ENCODE measurements around the gene PPP1R3E. TPM values are rescaled to one million over a fixed set of nuclear protein-coding genes. Genes with fewer than 3 reads are reported as not detected.

Gene PPP1R3E
- total and polyA plus RNA-seq, 9 donors = 6.8 to 26.4 (median 19.2) TPM

GRCh38 chr14:23348297-23348655 lies 45.6 kb upstream of the PPP1R3E start:
- Histone ChIP-seq H3K4me1 (ENCODE audit: insufficient read depth) (peaks cover 4% of the 10 kb centered on the region), H3K36me3 (no peaks in the 10 kb centered on the region), H3K27ac (no peak overlapping the region), H3K4me3 (no peak overlapping the region), H3K9me3 (no peaks in the 10 kb centered on the region), H3K27me3 (no peaks in the 10 kb centered on the region)
- intact Hi-C loops (cut with DNase I) = no loop called here
- TF ChIP-seq CTCF (IDR thresholded peaks at IDR 0.05) = no peak
- TF ChIP-seq POLR2A (IDR thresholded peaks at IDR 0.05) = no peak
- no peak for TF ChIP-seq EP300 (IDR thresholded peaks at IDR 0.05)
- 84 to 91% (median 88%) methylated on average over 6 of the region's 6 CpGs for WGBS, 3 donors
- no peak for DNase-seq

DNA sequence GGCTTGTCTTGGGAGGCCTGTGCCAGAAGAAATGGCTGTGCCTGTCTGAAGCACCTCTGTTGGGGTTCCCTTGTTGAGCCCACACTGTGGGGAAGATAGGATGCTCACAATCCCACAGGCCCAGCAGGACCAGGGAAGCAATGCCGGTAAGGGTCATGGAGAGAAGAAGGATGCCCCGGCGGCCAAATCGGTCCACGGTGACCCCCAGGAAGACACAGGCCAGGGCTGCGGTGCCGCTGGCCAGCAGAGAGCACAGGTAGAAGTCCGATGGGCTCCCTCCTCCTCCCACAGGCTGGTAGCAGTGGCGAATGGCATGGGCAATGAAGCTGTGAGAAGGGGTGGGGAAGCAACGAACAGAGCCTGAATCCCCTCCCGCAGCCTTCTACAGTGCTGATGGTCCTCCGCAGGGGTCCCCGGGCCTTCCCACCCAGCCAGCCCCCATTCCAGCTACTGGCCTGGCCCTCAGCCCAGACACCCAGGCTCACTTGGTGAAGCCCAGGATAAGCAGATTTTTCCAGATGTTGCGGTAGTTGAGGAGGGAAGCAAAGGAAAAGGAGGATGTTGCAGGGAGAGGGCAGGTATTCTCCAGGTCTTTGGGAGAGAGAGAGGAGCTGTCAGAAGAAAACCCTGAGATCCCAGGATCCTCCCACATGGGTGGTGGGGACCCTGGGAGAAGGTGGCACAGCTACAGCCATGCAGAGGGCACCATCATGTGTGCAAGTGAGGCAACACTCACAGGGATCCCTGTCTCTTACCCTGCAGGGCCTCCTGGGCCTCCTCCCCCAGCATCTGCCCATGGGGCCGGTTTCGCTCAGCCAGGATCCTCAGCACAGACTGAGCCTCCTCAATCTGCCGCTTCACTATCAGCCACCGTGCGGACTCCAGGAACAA lies 45.0 kb upstream of the PPP1R3E start:
- TF ChIP-seq EP300 (IDR thresholded peaks at IDR 0.05) = no peak
- TF ChIP-seq POLR2A (IDR thresholded peaks at IDR 0.05) = no peak
- TF ChIP-seq CTCF (IDR thresholded peaks at IDR 0.05) = no peak
- H3K4me1 ChIP-seq (ENCODE audit: insufficient read depth) = peaks cover 4% of the 10 kb centered on the region
- no peak overlapping the region for H3K4me3 ChIP-seq
- H3K36me3 ChIP-seq = no peaks in the 10 kb centered on the region
- H3K27me3 ChIP-seq = no peaks in the 10 kb centered on the region
- DNase-seq = no peak
- intact Hi-C loops (cut with DNase I) = no loop called here
- H3K27ac ChIP-seq = no peak overlapping the region
- no peaks in the 10 kb centered on the region for H3K9me3 ChIP-seq
- WGBS, 3 donors = 91 to 93% (median 92%) methylated on average over 19 of the region's 19 CpGs

GRCh38 chr14:23346693-23347405 lies 44.2 kb upstream of the PPP1R3E start:
- Histone ChIP-seq H3K36me3 (no peaks in the 10 kb centered on the region), H3K4me3 (no peak overlapping the region), H3K9me3 (no peaks in the 10 kb centered on the region), H3K4me1 (ENCODE audit: insufficient read depth) (peaks cover 2% of the 10 kb centered on the region), H3K27me3 (no peaks in the 10 kb centered on the region), H3K27ac (no peak overlapping the region)
- 74 to 80% (median 76%) methylated on average over 21 to 27 of the region's 27 CpGs for WGBS, 3 donors
- TF ChIP-seq CTCF (IDR thresholded peaks at IDR 0.05) (no peak), EP300 (IDR thresholded peaks at IDR 0.05) (no peak), POLR2A (IDR thresholded peaks at IDR 0.05) (no peak)
- DNase-seq = no peak
- intact Hi-C loops (cut with DNase I) = no loop called here

DNA sequence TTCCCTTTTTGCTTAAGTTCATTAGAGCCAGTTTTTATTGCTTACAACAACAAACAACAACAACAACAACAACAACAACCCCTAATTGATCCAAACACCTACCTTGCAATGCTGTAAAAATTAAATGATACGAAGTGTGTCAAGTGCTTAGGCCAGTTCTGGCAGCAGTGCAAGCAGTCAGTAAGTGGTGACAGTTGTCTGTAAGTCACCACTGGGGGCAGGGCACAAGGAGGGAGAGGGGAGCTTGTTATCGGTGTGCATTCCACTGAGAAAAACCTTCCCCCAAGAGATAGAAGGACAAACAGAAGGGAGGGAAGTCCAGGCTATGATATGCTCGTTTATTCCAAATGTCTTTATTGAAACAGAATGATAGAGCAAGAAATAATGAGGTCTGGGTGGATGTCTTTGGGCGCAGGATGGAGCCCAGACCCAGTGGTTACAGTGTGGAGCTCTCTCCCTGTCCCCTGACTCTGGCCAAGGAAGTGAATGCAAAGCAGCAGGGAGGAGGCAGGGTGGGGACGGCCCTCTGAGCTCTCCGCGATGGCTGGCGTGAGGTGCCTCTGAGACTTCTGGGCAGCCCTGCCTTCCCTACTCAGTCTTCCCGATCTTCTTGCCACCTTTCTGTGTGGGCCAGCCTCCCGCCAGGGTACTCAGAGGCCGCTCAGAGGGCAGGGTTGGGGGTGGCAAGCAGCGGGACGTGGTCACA lies 43.5 kb upstream of the PPP1R3E start:
- no peak overlapping the region for H3K4me3 ChIP-seq
- H3K36me3 ChIP-seq = no peaks in the 10 kb centered on the region

More for the DNA sequence above, 43.5 kb upstream of the PPP1R3E start:
- DNase-seq = no peak
- H3K9me3 ChIP-seq = no peaks in the 10 kb centered on the region
- TF ChIP-seq CTCF (IDR thresholded peaks at IDR 0.05) (no peak), POLR2A (IDR thresholded peaks at IDR 0.05) (no peak), EP300 (IDR thresholded peaks at IDR 0.05) (no peak)
- intact Hi-C loops (cut with DNase I) = no loop called here
- H3K4me1 ChIP-seq (ENCODE audit: insufficient read depth) = no peaks in the 10 kb centered on the region
- H3K27me3 ChIP-seq = no peaks in the 10 kb centered on the region
- no peak overlapping the region for H3K27ac ChIP-seq
- WGBS, 3 donors = 71 to 80% (median 75%) methylated on average over 11 to 13 of the region's 13 CpGs

All from ovary (tissue), 9 donors.